B cell (primary cell): ENCODE data around the gene FLII. TPM values are rescaled to one million over a fixed set of nuclear protein-coding genes. Genes with fewer than 3 reads are reported as not detected.

Experiments
- ATAC-seq: fragments of 200-7000 bp; cut with Tn5 transposase; one replicate; pipeline ENCODE4 v1.10.0; 2021; ENCODE audit warnings: low read depth, mild to moderate bottlenecking, moderate number of reproducible peaks, moderate library complexity
- CTCF ChIA-PET: fragments of 350-600 bp; sonication (Branson Sonifier 250); formaldehyde crosslinking; loops from one replicate; lab custom pipeline; 2021; ENCODE audit warnings: antibody characterized with exemption, inconsistent platforms; lab: Charles Lee
- POLR2A ChIA-PET: fragments of 350-600 bp; sonication (Branson Sonifier 250); formaldehyde crosslinking; loops from one replicate; lab custom pipeline; 2021; ENCODE audit warnings: antibody characterized with exemption; lab: Charles Lee
- DNase-seq: peaks from one replicate; pipeline ENCODE4 v3.0.0; 2013
- H2AFZ ChIP-seq: 2 replicates; pipeline ENCODE4 v1.6.1; 2012; ENCODE audit warnings: mild to moderate bottlenecking, low read depth, low read length; ENCODE audit not compliant: insufficient read depth, poor library complexity, severe bottlenecking
- H3K27ac ChIP-seq, 2 donors: 1 replicate in 1 of 2; 2 replicates in 1 of 2; pipeline ENCODE4 v1.5.1; 2012 to 2013; ENCODE audit warnings: low read length in 2 of 2, mild to moderate bottlenecking in 2 of 2, moderate library complexity in 1 of 2
- H3K27me3 ChIP-seq, 4 experiments: fragments of 200-600 bp in 1 of 4; sonication (generic) in 1 of 4; replicated peaks in 1 of 4; 1 replicate in 2 of 4; 2 replicates in 2 of 4; pipeline versions ENCODE4 v1.6.1 to v1.7.0; 2013 to 2016; ENCODE audit warnings: low read length in 3 of 4, mild to moderate bottlenecking in 2 of 4, mixed read lengths in 1 of 4, moderate library complexity in 1 of 4; ENCODE audit not compliant: insufficient read depth in 4 of 4, control insufficient read depth in 3 of 4; ENCODE audit errors: control extremely low read depth in 1 of 4
- H3K36me3 ChIP-seq, 2 experiments: replicated peaks in 1 of 2; 1 replicate in 1 of 2; 2 replicates in 1 of 2; pipeline versions ENCODE4 v1.6.1 to v1.7.1; 2013; ENCODE audit warnings: low read length in 1 of 2; ENCODE audit not compliant: insufficient read depth in 2 of 2, control insufficient read depth in 1 of 2; ENCODE audit errors: control extremely low read depth in 1 of 2, extremely low read depth in 1 of 2
- H3K4me1 ChIP-seq, 2 donors: fragments of 200-600 bp in 1 of 2; sonication (generic) in 1 of 2; 1 replicate in 1 of 2; 2 replicates in 1 of 2; pipeline versions ENCODE4 v1.5.1 to v1.6.1; 2013 to 2017; ENCODE audit warnings: low read length in 2 of 2; ENCODE audit not compliant: control insufficient read depth in 2 of 2, insufficient read depth in 2 of 2
- H3K4me2 ChIP-seq: replicated peaks from 2 replicates; pipeline ENCODE3; 2012; ENCODE audit warnings: mild to moderate bottlenecking, low read depth, low read length; ENCODE audit not compliant: poor library complexity, severe bottlenecking
- H3K4me3 ChIP-seq, 5 experiments: fragments of 200-600 bp in 1 of 5; sonication (generic) in 1 of 5; 1 replicate in 3 of 5; 2 replicates in 2 of 5; pipeline versions ENCODE4 v1.5.1 to v1.7.0; 2011 to 2016; ENCODE audit warnings: low read length in 4 of 5, mild to moderate bottlenecking in 4 of 5, low read depth in 2 of 5, control low read depth in 1 of 5, moderate library complexity in 1 of 5; ENCODE audit not compliant: insufficient read depth in 1 of 5; ENCODE audit errors: control extremely low read depth in 1 of 5, extremely low read depth in 1 of 5
- H3K79me2 ChIP-seq: fragments of 200-600 bp; sonication (generic); one replicate; pipeline ENCODE4 v1.6.0; 2016; ENCODE audit warnings: low read length; ENCODE audit not compliant: control insufficient read depth, insufficient read depth
- H3K9ac ChIP-seq: fragments of 200-600 bp; sonication (generic); 2 replicates; pipeline ENCODE4 v1.6.1; 2017; ENCODE audit warnings: mild to moderate bottlenecking, low read length, moderate library complexity
- H3K9me3 ChIP-seq, 3 donors: one replicate each; pipeline versions ENCODE4 v1.6.1 to v1.7.1; 2013; ENCODE audit warnings: low read length in 2 of 3; ENCODE audit not compliant: control insufficient read depth in 2 of 3, insufficient read depth in 1 of 3; ENCODE audit errors: control extremely low read depth in 1 of 3
- H4K20me1 ChIP-seq: 2 replicates; pipeline ENCODE4 v1.6.0; 2012; ENCODE audit warnings: mild to moderate bottlenecking, low read length; ENCODE audit not compliant: insufficient read depth, control insufficient read depth, poor library complexity, severe bottlenecking
- H3K27ac Mint-ChIP-seq: one replicate; pipeline ENCODE4 v1.8.0; 2021; ENCODE audit warnings: mixed read lengths
- H3K27me3 Mint-ChIP-seq: one replicate; pipeline ENCODE4 v1.8.0; 2021; ENCODE audit warnings: mixed read lengths
- H3K4me1 Mint-ChIP-seq: one replicate; pipeline ENCODE4 v1.8.0; 2021; ENCODE audit warnings: mixed read lengths
- H3K4me3 Mint-ChIP-seq: one replicate; pipeline ENCODE4 v1.8.0; 2021; ENCODE audit warnings: mixed read lengths
- H3K9me3 Mint-ChIP-seq: one replicate; pipeline ENCODE4 v1.8.0; 2022; ENCODE audit warnings: mixed read lengths; ENCODE audit not compliant: insufficient read depth
- CTCF ChIP-seq: fragments of 200-600 bp; IDR thresholded peaks from one replicate; pipeline ENCODE4 v1.8.0; 2022; ENCODE audit warnings: antibody characterized with exemption, mild to moderate bottlenecking
- EZH2 ChIP-seq: IDR thresholded peaks from 2 replicates; pipeline ENCODE4 v1.6.1; 2012; ENCODE audit warnings: borderline replicate concordance, low read depth, mild to moderate bottlenecking, moderate library complexity, low read length; ENCODE audit not compliant: insufficient read depth, poor library complexity, severe bottlenecking
- WGBS: methylation state at CpG from one replicate; pipeline ENCODE4 v1.1.5; 2013; ENCODE audit warnings: missing lambda C conversion rate; ENCODE audit not compliant: insufficient coverage; 5-methylcytosine and 5-hydroxymethylcytosine counted together
- intact Hi-C: fragments of 100-400 bp; cut with micrococcal nuclease; formaldehyde crosslinking; loops from one replicate; pipeline ENCODE4 v1.10.0; 2022
- polyA plus RNA-seq: library from polyadenylated mRNA; depleted of rRNA; stranded (reverse); fragments of >200 nt; gene quantifications from 2 replicates; pipeline ENCODE4 v1.2.3, GENCODE V29; 2012
- total RNA-seq, 2 donors: library from RNA; stranded (reverse); fragments of 120-200 nt in 1 of 2; gene quantifications; 1 replicate in 1 of 2; 2 replicates in 1 of 2; pipeline versions ENCODE4 v1.2.3 to v1.2.4, GENCODE V29; 2013 to 2022

FLII gene
- total and polyA plus RNA-seq, 2 donors (not counting 1 experiment from before 2014, with no cell fraction given): 357 to 531 TPM

GRCh38 chr17:18231164-18231563 lies 27.4 kb downstream of the FLII start:
- CTCF ChIA-PET: no interaction called here
- intact Hi-C loops: no loop called here
- Histone ChIP-seq H3K9me3 (no peaks in the 10 kb centered on the region), H3K4me2 (no peak overlapping the region), H3K27ac (no peak overlapping the region), H3K27me3 (no peaks in the 10 kb centered on the region), H3K4me1 (peaks cover 4 to 6% of the 10 kb centered on the region in 2 donors), H2AFZ (no peak overlapping the region), H3K79me2 (peaks cover 10% of the 10 kb centered on the region), H3K36me3 (peaks cover 0 to 9% of the 10 kb centered on the region in 2 experiments), H4K20me1 (no peaks in the 10 kb centered on the region), H3K9ac (no peak overlapping the region), H3K4me3 (no peak overlapping the region)
- Mint-ChIP-seq H3K4me3 (no peak overlapping the region), H3K4me1 (peaks cover 4% of the 10 kb centered on the region), H3K27me3 (no peaks in the 10 kb centered on the region), H3K9me3 (no peaks in the 10 kb centered on the region), H3K27ac (no peak overlapping the region)
- POLR2A ChIA-PET: no interaction called here
- no peak for DNase-seq
- ATAC-seq: no peak
- TF ChIP-seq EZH2 (no peak), CTCF (no peak)
- 91% methylated on average over 8 of the region's 9 CpGs for WGBS

DNA sequence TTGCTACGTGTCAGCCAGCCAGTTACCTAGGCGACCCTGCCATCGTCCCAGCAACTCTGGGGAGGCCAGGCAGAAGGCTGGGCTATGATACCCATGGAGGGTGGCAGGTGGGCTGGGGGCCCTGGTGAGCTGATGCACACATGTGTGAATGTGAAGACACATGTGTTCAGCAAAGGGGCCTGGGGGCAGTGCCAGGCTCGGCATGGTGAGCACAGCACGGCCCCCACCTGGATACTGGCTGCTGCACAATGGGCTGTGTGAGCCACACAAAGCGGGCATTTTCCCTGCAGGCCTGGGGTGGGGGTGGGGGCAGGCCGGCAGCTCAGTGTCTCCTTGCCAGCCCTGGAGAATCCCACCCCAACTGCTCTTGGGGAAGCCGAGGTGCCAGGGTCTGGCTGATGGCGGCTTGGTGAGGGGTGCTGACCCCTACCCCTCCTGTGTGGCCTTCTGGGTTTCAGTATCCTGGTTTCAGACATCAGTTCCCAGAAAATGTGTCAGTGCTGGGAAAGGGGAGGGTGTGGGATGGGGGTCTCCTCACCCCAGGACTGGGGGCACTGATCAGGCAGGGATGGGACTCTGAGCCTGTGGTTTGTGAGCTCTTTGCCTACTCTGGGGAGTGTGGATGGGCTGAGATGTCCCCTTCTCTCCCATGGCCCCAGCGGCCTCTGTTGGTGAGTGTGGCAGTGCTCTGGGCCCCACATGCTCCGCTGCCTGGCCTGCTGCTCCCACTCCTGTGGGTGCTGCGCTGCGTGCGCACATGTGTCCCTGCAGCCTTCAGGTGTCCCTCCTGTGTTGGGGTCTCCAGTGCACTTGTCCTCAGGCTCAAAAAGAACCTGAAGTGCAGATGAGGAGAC lies 28.0 kb downstream of the FLII start:
- intact Hi-C loops: no loop called here
- TF ChIP-seq CTCF (no peak), EZH2 (no peak)
- no peak for DNase-seq
- Histone ChIP-seq H3K79me2 (peaks cover 13% of the 10 kb centered on the region), H2AFZ (no peak overlapping the region), H3K4me3 (no peak overlapping the region), H3K4me1 (peaks cover 6 to 10% of the 10 kb centered on the region in 2 donors), H3K27me3 (no peaks in the 10 kb centered on the region), H3K27ac (no peak overlapping the region), H4K20me1 (no peaks in the 10 kb centered on the region), H3K36me3 (peaks cover 0 to 7% of the 10 kb centered on the region in 2 experiments), H3K9ac (no peak overlapping the region), H3K9me3 (no peaks in the 10 kb centered on the region), H3K4me2 (no peak overlapping the region)
- POLR2A ChIA-PET: no interaction called here
- 89% methylated on average over 14 of the region's 14 CpGs for WGBS
- CTCF ChIA-PET: no interaction called here
- ATAC-seq: no peak
- Mint-ChIP-seq H3K4me3 (no peak overlapping the region), H3K4me1 (peaks cover 7% of the 10 kb centered on the region), H3K9me3 (no peaks in the 10 kb centered on the region), H3K27me3 (no peaks in the 10 kb centered on the region), H3K27ac (no peak overlapping the region)
